ENCODE measurements around the gene DROSHA. TPM values are rescaled to one million over a fixed set of nuclear protein-coding genes. Genes with fewer than 3 reads are reported as not detected.

DROSHA gene
- total RNA-seq, 1 experiment from 2014 or later = 106 TPM

GRCh38 chr5:31579558-31579957 is 47.7 kb upstream of the DROSHA start:
- Mint-ChIP-seq H3K4me1 (peaks cover 4% of the 10 kb centered on the region in 2 experiments; a peak in 2 of 4 replicates), H3K36me3 (ENCODE audit: insufficient read depth in 1 of 3, low read depth in 3 of 3) (peaks cover 0 to 9% (median under 1%) of the 10 kb centered on the region in 3 experiments; a peak in 4 of 7 replicates), H3K4me3 (no peak overlapping the region), H3K27me3 (ENCODE audit: low read depth) (no peaks in the 10 kb centered on the region; the same call in 1 of the 2 replicates), H3K27ac (no peak overlapping the region), H3K9me3 (peaks cover 5 to 10% of the 10 kb centered on the region in 2 experiments; a peak in 4 of 5 replicates)
- Histone ChIP-seq H4K20me1 (ENCODE audit: control insufficient read depth, insufficient read depth, insufficient read length) (no peaks in the 10 kb centered on the region), H2AFZ (ENCODE audit: low read length) (no peak overlapping the region), H3K9ac (ENCODE audit: extremely low read depth, insufficient read length, low read length) (no peak overlapping the region), H2BK12ac (ENCODE audit: insufficient read length, low read depth, low read length) (no peak overlapping the region), H3K79me1 (ENCODE audit: insufficient read depth, low read depth, low read length, poor library complexity, severe bottlenecking) (no peaks in the 10 kb centered on the region), H4K5ac (ENCODE audit: insufficient read length, low read depth, low read length) (no peak overlapping the region), H3K79me2 (ENCODE audit: insufficient read depth, low read length) (no peaks in the 10 kb centered on the region), H2AK5ac (ENCODE audit: insufficient read length, low read length) (no peak overlapping the region), H2BK20ac (ENCODE audit: low read depth, low read length, poor library complexity, severe bottlenecking) (no peak overlapping the region), H3K4me2 (ENCODE audit: insufficient read depth, insufficient read length, low read length) (no peak overlapping the region), H3K9me3 (ENCODE audit: control insufficient read depth, low read depth, low read length) (no peaks in the 10 kb centered on the region), H2BK15ac (ENCODE audit: low read depth, low read length) (no peak overlapping the region), H3K27me3 (ENCODE audit: insufficient read depth, low read length) (no peaks in the 10 kb centered on the region), H3K18ac (ENCODE audit: insufficient read length, low read depth, low read length) (no peak overlapping the region), H2BK5ac (ENCODE audit: insufficient read length, low read length) (no peak overlapping the region), H3K27ac (ENCODE audit: insufficient read length, low read depth, low read length) (no peak overlapping the region), H3K4me1 (ENCODE audit: insufficient read depth, low read length) (no peaks in the 10 kb centered on the region), H3K23me2 (ENCODE audit: insufficient read length, low read depth, low read length, poor library complexity, severe bottlenecking) (no peaks in the 10 kb centered on the region), H2BK120ac (ENCODE audit: low read depth, low read length, poor library complexity, severe bottlenecking) (no peak overlapping the region), H4K91ac (ENCODE audit: insufficient read length, low read depth, low read length) (no peak overlapping the region), H3T11ph (ENCODE audit: low read length) (no peak overlapping the region), H3K23ac (ENCODE audit: insufficient read length, low read depth, low read length) (no peak overlapping the region), H3K14ac (ENCODE audit: insufficient read depth, low read length) (no peak overlapping the region), H3K4ac (ENCODE audit: low read depth, low read length) (no peak overlapping the region), H3K56ac (ENCODE audit: insufficient read length, low read depth, low read length) (no peak overlapping the region), H4K8ac (replicated peaks; ENCODE audit: insufficient read length, low read depth, low read length) (no peak overlapping the region)
- no peak for TF ChIP-seq CTCF (conservative IDR thresholded peaks at IDR 0.05)
- WGBS (ENCODE audit: extremely low coverage, insufficient read length, low lambda C conversion rate) = no CpG with 5 or more reads among the region's 2 CpGs
- no peak for DNase-seq

All from H9 (cell line).